GM12878 (cell line): ENCODE results near the gene VTI1A. TPM values are rescaled to one million over a fixed set of nuclear protein-coding genes. Genes with fewer than 3 reads are reported as not detected.
A peak's percentile ranks its signal among the peaks of the same experiment; 100 is the strongest.

Experiments
- BACH1 ChIP-seq: fragments of 450-650 bp; IDR thresholded peaks from 2 replicates; pipeline ENCODE4 v1.6.1; 2017; ENCODE audit warnings: mild to moderate bottlenecking, borderline replicate concordance
- CBFB ChIP-seq: IDR thresholded peaks from 2 replicates; pipeline ENCODE4 v1.6.1; 2016; ENCODE audit warnings: antibody characterized with exemption, low read depth
- CREB1 ChIP-seq: IDR thresholded peaks from 2 replicates; pipeline ENCODE4 v1.6.1; 2012; ENCODE audit warnings: low read depth, mild to moderate bottlenecking, inconsistent platforms
- DPF2 ChIP-seq: fragments of 450-650 bp; IDR thresholded peaks from 2 replicates; pipeline ENCODE4 v1.6.1; 2017; ENCODE audit warnings: mild to moderate bottlenecking
- ETV6 ChIP-seq, 2 experiments: fragments of 450-650 bp in 1 of 2; IDR thresholded peaks in 1 of 2; conservative IDR thresholded peaks in 1 of 2; 2 replicates each; pipeline ENCODE4 v1.6.1; 2014; ENCODE audit warnings: antibody characterized with exemption in 1 of 2, borderline replicate concordance in 1 of 2, low read depth in 1 of 2, mild to moderate bottlenecking in 1 of 2, moderate library complexity in 1 of 2
- FOXM1 ChIP-seq: IDR thresholded peaks from 2 replicates; pipeline ENCODE4 v1.6.1; 2012; ENCODE audit warnings: low read depth, mild to moderate bottlenecking, inconsistent platforms, low read length, moderate library complexity
- JUND ChIP-seq: IDR thresholded peaks from 2 replicates; pipeline ENCODE4 v1.6.1; 2012; ENCODE audit warnings: low read depth, mild to moderate bottlenecking, low read length, improper control_type of control experiment, moderate library complexity
- MEF2A ChIP-seq: IDR thresholded peaks from 2 replicates; pipeline ENCODE4 v1.6.1; 2011; ENCODE audit warnings: low read depth, mild to moderate bottlenecking, low read length, moderate library complexity; ENCODE audit not compliant: insufficient read depth
- MEF2B ChIP-seq: fragments of 450-650 bp; IDR thresholded peaks from 2 replicates; pipeline ENCODE4 v1.6.1; 2018; ENCODE audit warnings: mild to moderate bottlenecking, moderate library complexity; ENCODE audit not compliant: partially characterized antibody, poor library complexity, severe bottlenecking
- MTA3 ChIP-seq: IDR thresholded peaks from 2 replicates; pipeline ENCODE4 v1.6.1; 2012; ENCODE audit warnings: low read length, inconsistent platforms, borderline replicate concordance
- NBN ChIP-seq: fragments of 450-650 bp; IDR thresholded peaks from 2 replicates; pipeline ENCODE4 v1.6.1; 2016
- RBBP5 ChIP-seq: fragments of 200-600 bp; sonication (generic); conservative IDR thresholded peaks from 2 replicates; pipeline ENCODE4 v1.6.1; 2016
- SREBF1 ChIP-seq: IDR thresholded peaks from 2 replicates; pipeline ENCODE4 v1.6.1; 2012; ENCODE audit warnings: mild to moderate bottlenecking, low read length
- SRF ChIP-seq, 2 experiments: IDR thresholded peaks; 2 replicates each; pipeline ENCODE4 v1.6.1; 2011; ENCODE audit warnings: low read depth in 2 of 2, low read length in 2 of 2, mild to moderate bottlenecking in 1 of 2, moderate library complexity in 1 of 2
- SUPT20H ChIP-seq: IDR thresholded peaks from 2 replicates; pipeline ENCODE4 v1.6.1; 2011; ENCODE audit warnings: low read depth, mild to moderate bottlenecking, low read length, moderate library complexity, borderline replicate concordance; ENCODE audit not compliant: control insufficient read depth
- TCF12 ChIP-seq: IDR thresholded peaks from 2 replicates; pipeline ENCODE4 v1.6.1; 2011; ENCODE audit warnings: low read depth, mild to moderate bottlenecking, low read length
- TCF7 ChIP-seq: IDR thresholded peaks from 2 replicates; pipeline ENCODE4 v1.6.1; 2014; ENCODE audit warnings: antibody characterized with exemption, borderline replicate concordance
- YBX1 ChIP-seq: fragments of 450-650 bp; IDR thresholded peaks from 2 replicates; pipeline ENCODE4 v1.6.1; 2016; ENCODE audit warnings: antibody characterized with exemption
- polyA plus RNA-seq, 11 experiments: library from polyadenylated mRNA; depleted of rRNA in 4 of 11; unstranded in 6 of 11; stranded (reverse) in 5 of 11; fragments of >200 nt; fragmentation: Nextera tagmentation in 4 of 11; fragmentation: Illumina TruSeq in 1 of 11; extraction: Ambion mirVana in 4 of 11; extraction: Trizol in 1 of 11; gene quantifications; 1 replicate in 1 of 11; 2 replicates in 10 of 11; pipeline versions ENCODE4 v1.2.1 to v1.2.3, GENCODE V29; 2011 to 2016; ENCODE audit warnings: inconsistent platforms in 2 of 11, missing spikeins in 2 of 11, low read depth in 1 of 11
- total RNA-seq, 4 experiments: library from RNA; depleted of rRNA in 3 of 4; stranded (reverse); fragments of >200 nt in 3 of 4; fragmentation: Illumina TruSeq in 1 of 4; extraction: Trizol in 1 of 4; gene quantifications; 2 replicates each; pipeline versions ENCODE4 v1.2.1 to v1.2.3, GENCODE V29; 2013 to 2021
- TF ChIP-seq, protein P1 (sequence below): fragments of 450-650 bp; IDR thresholded peaks from 2 replicates; pipeline ENCODE4 v1.6.1; 2018; ENCODE audit warnings: mild to moderate bottlenecking, low read depth, moderate library complexity; ENCODE audit not compliant: partially characterized antibody
- TF ChIP-seq, protein P2 (sequence below): IDR thresholded peaks from 2 replicates; pipeline ENCODE4 v1.6.1; 2012; ENCODE audit warnings: low read length, inconsistent platforms
- TF ChIP-seq, protein P3 (sequence below): fragments of 150-350 bp; IDR thresholded peaks from 2 replicates; pipeline ENCODE4 v1.6.1; 2014; ENCODE audit warnings: mild to moderate bottlenecking, low read depth, low read length
- TF ChIP-seq, protein P4 (sequence below): IDR thresholded peaks from 2 replicates; pipeline ENCODE4 v1.6.1; 2011; ENCODE audit warnings: borderline replicate concordance, low read depth, mild to moderate bottlenecking, moderate library complexity, low read length; ENCODE audit not compliant: insufficient read depth, poor library complexity, severe bottlenecking
- TF ChIP-seq, protein P5 (sequence below): fragments of 450-650 bp; IDR thresholded peaks from 2 replicates; pipeline ENCODE4 v1.6.1; 2016; ENCODE audit warnings: mild to moderate bottlenecking

VTI1A gene
- total and polyA plus RNA-seq, 10 of the 15 experiments (the other 5 are each of a cell fraction or from before 2014, with no cell fraction given): 12.4 to 43.2 (median 27.5) TPM

DNA sequence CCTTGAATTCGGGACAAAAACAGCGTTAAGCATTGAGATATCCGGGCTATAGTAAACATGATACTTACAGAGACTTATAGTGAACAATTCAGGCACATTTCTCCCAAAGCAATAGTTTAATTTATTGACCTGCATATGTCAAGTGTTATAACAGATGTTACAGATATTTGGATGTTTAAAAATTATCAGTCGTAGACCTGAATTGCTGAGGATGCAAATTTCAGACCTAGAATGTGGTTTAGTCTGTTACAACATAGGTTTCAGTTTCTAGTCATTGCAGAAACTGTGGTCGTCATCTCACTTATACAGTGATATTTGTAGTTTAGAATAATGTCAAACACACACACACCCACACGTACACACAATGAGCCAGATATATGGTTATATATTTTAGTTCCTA is 85.2 kb downstream of the VTI1A start (continued):
- TF ChIP-seq, protein P1, sequence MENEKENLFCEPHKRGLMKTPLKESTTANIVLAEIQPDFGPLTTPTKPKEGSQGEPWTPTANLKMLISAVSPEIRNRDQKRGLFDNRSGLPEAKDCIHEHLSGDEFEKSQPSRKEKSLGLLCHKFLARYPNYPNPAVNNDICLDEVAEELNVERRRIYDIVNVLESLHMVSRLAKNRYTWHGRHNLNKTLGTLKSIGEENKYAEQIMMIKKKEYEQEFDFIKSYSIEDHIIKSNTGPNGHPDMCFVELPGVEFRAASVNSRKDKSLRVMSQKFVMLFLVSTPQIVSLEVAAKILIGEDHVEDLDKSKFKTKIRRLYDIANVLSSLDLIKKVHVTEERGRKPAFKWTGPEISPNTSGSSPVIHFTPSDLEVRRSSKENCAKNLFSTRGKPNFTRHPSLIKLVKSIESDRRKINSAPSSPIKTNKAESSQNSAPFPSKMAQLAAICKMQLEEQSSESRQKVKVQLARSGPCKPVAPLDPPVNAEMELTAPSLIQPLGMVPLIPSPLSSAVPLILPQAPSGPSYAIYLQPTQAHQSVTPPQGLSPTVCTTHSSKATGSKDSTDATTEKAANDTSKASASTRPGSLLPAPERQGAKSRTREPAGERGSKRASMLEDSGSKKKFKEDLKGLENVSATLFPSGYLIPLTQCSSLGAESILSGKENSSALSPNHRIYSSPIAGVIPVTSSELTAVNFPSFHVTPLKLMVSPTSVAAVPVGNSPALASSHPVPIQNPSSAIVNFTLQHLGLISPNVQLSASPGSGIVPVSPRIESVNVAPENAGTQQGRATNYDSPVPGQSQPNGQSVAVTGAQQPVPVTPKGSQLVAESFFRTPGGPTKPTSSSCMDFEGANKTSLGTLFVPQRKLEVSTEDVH: no peak
- TF ChIP-seq CBFB (peak; percentile 76; the same call in 1 of the 2 replicates), MEF2B (peak; percentile 38), DPF2 (peak; percentile 80), TCF12 (no peak), NBN (0 out of 2 replicates have a peak, but pooled peaks have one; percentile 46), MEF2A (peak; percentile 86), JUND (peak; percentile 55; the same call in 1 of the 2 replicates), FOXM1 (peak; percentile 91; the same call in 1 of the 2 replicates), TCF7 (0 out of 2 replicates have a peak, but pooled peaks have one; percentile 40), SRF (IDR thresholded peaks at IDR 0.05; ENCODE audit: low read depth in 2 of 2, low read length in 2 of 2) (peak in 1 of 2 experiments; percentile 36; a peak in 1 of 4 replicates), RBBP5 (0 out of 2 replicates have a peak, but pooled peaks have one; percentile 64), MTA3 (peak; percentile 81; the same call in 1 of the 2 replicates), SREBF1 (peak; percentile 69), BACH1 (peak; percentile 55; the same call in 1 of the 2 replicates), ETV6 (conservative IDR thresholded peaks at IDR 0.05 in 1 of 2, IDR thresholded peaks at IDR 0.05 in 1 of 2; ENCODE audit: borderline replicate concordance in 1 of 2, low read depth in 1 of 2) (peak in 1 of 2 experiments; percentile 59; a peak in 1 of 4 replicates), CREB1 (peak; percentile 75), SUPT20H (no peak), YBX1 (no peak)
- TF ChIP-seq, protein P2, sequence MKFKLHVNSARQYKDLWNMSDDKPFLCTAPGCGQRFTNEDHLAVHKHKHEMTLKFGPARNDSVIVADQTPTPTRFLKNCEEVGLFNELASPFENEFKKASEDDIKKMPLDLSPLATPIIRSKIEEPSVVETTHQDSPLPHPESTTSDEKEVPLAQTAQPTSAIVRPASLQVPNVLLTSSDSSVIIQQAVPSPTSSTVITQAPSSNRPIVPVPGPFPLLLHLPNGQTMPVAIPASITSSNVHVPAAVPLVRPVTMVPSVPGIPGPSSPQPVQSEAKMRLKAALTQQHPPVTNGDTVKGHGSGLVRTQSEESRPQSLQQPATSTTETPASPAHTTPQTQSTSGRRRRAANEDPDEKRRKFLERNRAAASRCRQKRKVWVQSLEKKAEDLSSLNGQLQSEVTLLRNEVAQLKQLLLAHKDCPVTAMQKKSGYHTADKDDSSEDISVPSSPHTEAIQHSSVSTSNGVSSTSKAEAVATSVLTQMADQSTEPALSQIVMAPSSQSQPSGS: peak; percentile 96
- TF ChIP-seq, protein P3, sequence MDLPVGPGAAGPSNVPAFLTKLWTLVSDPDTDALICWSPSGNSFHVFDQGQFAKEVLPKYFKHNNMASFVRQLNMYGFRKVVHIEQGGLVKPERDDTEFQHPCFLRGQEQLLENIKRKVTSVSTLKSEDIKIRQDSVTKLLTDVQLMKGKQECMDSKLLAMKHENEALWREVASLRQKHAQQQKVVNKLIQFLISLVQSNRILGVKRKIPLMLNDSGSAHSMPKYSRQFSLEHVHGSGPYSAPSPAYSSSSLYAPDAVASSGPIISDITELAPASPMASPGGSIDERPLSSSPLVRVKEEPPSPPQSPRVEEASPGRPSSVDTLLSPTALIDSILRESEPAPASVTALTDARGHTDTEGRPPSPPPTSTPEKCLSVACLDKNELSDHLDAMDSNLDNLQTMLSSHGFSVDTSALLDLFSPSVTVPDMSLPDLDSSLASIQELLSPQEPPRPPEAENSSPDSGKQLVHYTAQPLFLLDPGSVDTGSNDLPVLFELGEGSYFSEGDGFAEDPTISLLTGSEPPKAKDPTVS: no peak
- TF ChIP-seq, protein P4, sequence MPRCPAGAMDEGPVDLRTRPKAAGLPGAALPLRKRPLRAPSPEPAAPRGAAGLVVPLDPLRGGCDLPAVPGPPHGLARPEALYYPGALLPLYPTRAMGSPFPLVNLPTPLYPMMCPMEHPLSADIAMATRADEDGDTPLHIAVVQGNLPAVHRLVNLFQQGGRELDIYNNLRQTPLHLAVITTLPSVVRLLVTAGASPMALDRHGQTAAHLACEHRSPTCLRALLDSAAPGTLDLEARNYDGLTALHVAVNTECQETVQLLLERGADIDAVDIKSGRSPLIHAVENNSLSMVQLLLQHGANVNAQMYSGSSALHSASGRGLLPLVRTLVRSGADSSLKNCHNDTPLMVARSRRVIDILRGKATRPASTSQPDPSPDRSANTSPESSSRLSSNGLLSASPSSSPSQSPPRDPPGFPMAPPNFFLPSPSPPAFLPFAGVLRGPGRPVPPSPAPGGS: peak; percentile 54
- TF ChIP-seq, protein P5, sequence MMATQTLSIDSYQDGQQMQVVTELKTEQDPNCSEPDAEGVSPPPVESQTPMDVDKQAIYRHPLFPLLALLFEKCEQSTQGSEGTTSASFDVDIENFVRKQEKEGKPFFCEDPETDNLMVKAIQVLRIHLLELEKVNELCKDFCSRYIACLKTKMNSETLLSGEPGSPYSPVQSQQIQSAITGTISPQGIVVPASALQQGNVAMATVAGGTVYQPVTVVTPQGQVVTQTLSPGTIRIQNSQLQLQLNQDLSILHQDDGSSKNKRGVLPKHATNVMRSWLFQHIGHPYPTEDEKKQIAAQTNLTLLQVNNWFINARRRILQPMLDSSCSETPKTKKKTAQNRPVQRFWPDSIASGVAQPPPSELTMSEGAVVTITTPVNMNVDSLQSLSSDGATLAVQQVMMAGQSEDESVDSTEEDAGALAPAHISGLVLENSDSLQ: no peak
